GM18519 (cell line): Measurements from ENCODE around the gene EFNA4.

Experiments
- ATAC-seq: cut with Tn5 transposase; IDR thresholded peaks from one replicate; pipeline ENCODE4 v1.9.1; 2021; ENCODE audit warnings: mild to moderate bottlenecking, moderate library complexity; ENCODE audit not compliant: unreplicated experiment, low FRiP score

Gene EFNA4, protein sequence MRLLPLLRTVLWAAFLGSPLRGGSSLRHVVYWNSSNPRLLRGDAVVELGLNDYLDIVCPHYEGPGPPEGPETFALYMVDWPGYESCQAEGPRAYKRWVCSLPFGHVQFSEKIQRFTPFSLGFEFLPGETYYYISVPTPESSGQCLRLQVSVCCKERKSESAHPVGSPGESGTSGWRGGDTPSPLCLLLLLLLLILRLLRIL

DNA sequence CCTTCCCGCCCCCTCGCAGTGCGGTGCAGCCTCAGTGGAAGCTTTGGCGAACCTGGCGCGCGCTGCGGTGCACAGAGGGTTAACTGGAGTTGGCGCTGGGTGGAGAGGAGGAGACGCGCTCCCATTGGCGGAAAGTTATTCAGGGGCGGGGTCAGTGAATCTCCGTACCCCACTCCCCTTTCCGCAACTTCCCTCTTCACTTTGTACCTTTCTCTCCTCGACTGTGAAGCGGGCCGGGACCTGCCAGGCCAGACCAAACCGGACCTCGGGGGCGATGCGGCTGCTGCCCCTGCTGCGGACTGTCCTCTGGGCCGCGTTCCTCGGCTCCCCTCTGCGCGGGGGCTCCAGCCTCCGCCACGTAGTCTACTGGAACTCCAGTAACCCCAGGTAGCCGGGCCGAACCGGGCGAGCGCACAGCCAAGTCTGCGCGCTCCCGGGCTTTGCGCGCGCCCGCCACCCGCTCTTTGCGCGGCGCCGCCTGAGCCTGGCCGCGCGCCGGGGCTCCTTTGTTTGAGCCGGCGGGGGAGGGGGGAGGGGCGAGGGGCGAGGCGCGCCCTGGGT, at the start of gene EFNA4:
EFNA4 (plus strand) TSS at position 191 of the 561 bp plus-strand sequence; CDS start at position 275, 84 bp downstream.
- no peak for ATAC-seq

DNA sequence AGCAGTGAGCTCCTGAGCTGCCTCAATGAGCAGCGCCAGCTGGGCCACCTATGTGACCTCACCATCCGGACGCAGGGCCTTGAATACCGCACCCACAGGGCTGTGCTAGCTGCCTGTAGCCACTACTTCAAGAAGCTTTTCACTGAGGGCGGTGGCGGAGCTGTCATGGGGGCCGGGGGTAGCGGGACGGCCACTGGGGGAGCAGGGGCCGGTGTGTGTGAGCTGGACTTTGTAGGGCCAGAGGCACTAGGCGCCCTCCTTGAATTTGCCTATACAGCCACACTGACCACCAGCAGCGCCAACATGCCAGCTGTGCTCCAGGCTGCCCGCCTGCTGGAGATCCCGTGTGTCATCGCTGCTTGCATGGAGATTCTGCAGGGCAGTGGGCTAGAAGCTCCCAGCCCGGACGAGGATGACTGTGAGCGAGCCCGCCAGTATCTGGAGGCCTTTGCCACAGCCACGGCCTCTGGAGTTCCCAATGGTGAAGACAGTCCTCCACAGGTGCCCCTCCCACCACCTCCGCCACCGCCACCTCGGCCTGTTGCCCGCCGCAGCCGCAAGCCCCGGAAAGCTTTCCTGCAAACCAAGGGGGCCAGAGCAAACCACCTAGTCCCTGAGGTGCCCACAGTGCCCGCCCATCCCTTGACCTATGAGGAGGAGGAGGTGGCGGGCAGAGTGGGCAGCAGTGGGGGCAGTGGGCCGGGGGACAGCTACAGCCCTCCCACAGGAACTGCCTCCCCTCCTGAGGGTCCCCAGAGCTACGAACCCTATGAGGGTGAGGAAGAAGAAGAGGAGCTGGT, 48.6 kb upstream of the EFNA4 start:
- no peak for ATAC-seq

- ATAC-seq: no peak
Observed at GRCh38 chr1:155015527-155016230, 47.9 kb upstream of the EFNA4 start.

- ATAC-seq: no peak
Observed at GRCh38 chr1:155016231-155016831, 47.2 kb upstream of the EFNA4 start.

GRCh38 chr1:155017041-155017945, 46.2 kb upstream of the EFNA4 start:
- peak; percentile 47 for ATAC-seq

DNA sequence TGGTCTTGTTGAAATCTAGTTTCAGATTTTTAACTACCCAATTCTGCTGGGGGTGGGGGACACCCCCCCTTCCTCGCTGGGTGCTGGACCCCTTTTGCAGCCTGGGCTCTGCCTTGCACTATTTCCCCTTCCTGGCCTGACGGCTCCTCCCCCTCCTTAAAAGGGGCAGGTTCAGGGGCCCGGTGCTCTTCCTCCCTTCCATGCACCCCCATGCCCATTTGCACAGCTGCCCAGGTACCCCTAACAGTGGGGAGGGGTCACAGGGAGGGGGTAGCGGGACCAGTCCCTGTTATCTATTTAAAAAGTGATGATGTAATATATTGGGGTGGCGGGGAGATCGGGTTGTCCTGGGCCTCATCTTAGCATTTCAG, 45.6 kb upstream of the EFNA4 start:
- no peak for ATAC-seq

DNA sequence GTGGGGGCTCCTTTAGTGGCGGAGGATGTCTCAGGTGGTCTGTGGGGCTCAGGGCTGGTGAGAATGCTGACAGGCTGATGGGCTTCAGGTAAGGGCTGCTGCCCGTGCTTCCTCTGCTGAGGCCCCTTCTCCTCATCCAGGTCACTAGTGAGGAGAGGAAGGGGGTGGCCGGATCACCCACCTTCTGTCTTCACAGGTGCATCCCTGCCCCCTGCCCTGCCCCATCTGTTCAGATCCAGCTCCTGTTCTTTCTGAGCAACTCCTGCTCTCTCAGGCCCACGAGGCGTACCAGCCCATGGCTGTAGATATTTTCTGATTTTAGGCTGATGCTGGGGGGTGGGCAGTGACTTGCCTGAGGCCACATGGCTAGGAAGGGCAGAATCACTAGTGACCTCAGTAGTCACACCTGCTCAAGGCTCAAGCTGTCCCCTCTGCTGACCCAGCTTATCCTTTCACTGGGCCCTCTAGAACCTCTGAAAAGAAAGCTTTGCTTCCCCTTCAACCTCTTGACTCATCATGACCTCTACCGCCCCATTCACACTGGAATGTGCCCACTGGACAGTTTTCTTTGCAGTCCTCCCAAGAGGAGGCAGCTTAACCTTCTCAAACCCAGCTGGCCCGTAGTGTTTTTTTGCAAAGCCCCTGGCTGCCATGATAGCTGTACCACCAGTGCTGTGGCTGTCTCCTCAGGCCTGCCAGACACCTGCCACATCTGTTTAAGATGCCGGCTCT, 44.8 kb upstream of the EFNA4 start:
- ATAC-seq: no peak

- no peak for ATAC-seq
Observed at GRCh38 chr1:155019377-155020245, 43.9 kb upstream of the EFNA4 start.

- no peak for ATAC-seq
Observed at GRCh38 chr1:155022136-155022926, 41.2 kb upstream of the EFNA4 start.

DNA sequence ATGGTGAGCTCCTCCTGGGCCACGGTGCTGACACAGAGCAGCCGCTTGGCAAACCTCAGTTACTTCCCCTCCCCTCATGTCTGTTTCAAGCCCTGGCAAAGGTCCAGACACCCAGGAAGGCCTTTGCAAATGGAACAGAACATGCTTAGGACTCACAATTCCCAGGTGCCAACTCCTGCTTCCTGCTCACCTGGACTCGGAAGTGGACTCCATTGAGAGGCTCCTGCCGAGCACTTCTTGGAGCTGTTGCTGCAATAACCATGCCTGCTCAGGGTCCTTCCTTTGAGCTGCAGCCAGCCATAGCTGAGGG, 40.7 kb upstream of the EFNA4 start:
- no peak for ATAC-seq

DNA sequence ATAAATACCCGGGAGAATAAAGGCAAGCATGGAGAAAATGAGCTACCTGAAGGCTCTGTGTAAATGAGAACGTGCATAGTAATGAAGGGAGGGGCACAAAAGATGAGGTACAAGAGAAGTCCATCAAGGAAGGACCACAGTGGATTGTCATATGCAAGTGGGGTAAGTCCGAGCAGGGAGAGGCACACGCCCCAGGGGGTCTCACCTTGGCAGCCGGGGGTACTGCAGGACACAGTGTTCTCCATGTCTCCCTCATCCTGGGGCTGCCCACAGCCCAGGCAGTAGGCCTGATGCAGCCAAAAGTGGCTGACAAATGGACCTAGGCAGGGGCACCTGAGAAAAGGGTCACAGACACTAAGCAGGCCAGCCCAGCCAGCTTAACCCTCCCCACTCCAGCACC, 39.9 kb upstream of the EFNA4 start:
- ATAC-seq: no peak

GRCh38 chr1:155024315-155024714, 39.2 kb upstream of the EFNA4 start:
- ATAC-seq: no peak

- ATAC-seq: no peak
Observed at GRCh38 chr1:155026154-155026553, 37.4 kb upstream of the EFNA4 start.

GRCh38 chr1:155026588-155026987, 37.0 kb upstream of the EFNA4 start:
- no peak for ATAC-seq

DNA sequence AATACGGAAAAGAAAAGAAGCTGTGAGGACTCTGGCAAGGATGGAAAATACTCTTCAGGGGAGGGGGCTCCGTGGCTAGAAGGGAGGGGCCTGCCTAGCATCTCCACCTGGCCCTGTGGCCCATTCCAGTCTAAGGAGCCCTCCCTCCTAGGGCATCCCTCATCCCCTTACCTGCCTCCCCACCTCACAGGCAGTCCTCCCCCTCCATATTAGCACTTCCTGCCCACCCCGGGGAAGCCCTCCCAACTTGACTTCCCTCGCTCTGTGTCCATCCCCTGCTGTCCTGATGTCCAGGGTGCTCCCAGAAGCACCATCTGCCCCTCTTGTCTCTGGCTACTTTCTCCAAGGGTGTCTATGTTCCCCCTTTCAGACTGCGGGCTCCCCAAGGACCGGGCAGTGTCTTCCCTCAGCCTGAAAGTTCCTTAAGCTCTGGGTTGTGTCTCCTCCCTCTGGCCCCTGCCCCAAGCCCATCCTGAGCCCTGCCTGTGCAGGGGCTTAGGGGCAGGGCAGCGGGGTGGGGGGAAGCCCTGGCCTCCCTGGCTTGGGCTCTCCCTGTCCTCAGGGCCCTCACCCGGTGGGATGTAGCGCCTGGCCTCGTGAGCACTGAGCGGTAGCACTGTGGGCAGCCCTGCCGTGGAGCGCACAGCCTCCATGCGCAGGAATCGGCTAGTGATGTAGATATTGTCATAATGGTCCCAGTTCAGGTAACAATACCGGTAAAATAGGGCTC, 33.9 kb upstream of the EFNA4 start:
- no peak for ATAC-seq

DNA sequence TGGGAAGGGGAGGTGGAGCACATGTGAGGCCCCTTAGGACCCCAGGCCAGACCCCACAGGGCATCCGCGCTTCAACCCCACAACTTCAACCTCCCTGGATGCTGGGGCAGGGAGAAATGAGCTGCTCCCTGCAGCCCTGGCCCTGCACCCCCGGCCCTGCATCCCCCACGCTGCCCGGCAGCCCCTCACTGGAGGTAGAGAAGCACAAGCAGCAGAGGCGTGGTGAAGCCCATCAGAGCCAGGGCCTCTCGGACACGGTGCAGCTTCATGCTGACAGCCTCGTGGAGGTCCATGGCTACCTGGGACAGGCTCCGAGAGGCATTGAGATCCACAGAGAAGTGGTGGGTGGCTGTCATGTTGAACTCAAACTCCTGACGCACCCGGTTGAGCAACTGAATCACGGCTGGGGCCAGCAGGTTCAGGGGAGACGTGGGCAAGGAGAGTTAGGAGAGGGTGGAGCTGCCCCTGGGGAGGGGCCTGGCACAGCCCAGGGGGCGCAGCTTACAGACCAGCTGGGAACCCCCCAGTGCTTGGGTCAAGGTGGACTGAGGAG, 33.2 kb upstream of the EFNA4 start:
- ATAC-seq: no peak

- no peak for ATAC-seq
Observed at GRCh38 chr1:155030899-155031298, 32.6 kb upstream of the EFNA4 start.
